SK-N-SH (cell line): ENCODE data around the gene PEX26. TPM values are rescaled to one million over a fixed set of nuclear protein-coding genes. Genes with fewer than 3 reads are reported as not detected.

Source experiments
- CTCF ChIA-PET: fragments of 300-600, 350-600 bp; formaldehyde crosslinking; extraction: SDS; loops from one replicate; lab custom pipeline; 2021; lab: Yijun Ruan, JAX
- POLR2A ChIA-PET: fragments of 350-600 bp; sonication (Branson Sonifier 250); formaldehyde crosslinking; extraction: SDS; loops from one replicate; lab custom pipeline; 2020; ENCODE audit warnings: antibody characterized with exemption, inconsistent platforms; lab: Yijun Ruan, JAX
- DNase-seq: peaks from one replicate; pipeline ENCODE4 v3.0.0; 2012
- H2AFZ ChIP-seq: fragments of 200-600 bp; sonication (generic); 2 replicates; pipeline ENCODE4 v1.8.1; 2016; ENCODE audit warnings: antibody characterized with exemption, mild to moderate bottlenecking, low read depth
- H3F3A ChIP-seq: fragments of 200-600 bp; sonication (generic); replicated peaks from 2 replicates; pipeline ENCODE3; 2016; ENCODE audit warnings: antibody characterized with exemption, mild to moderate bottlenecking; ENCODE audit not compliant: insufficient read depth
- H3K27ac ChIP-seq, 2 experiments: fragments of 200-500 bp in 1 of 2; fragments of 200-600 bp in 1 of 2; sonication (Bioruptor generic) in 1 of 2; sonication (generic), shearing (Covaris generic) in 1 of 2; 2 replicates each; pipeline versions ENCODE4 v1.5.1 to v1.6.1; 2014 to 2016; ENCODE audit warnings: low read depth in 2 of 2, inconsistent platforms in 1 of 2, low read length in 1 of 2, mild to moderate bottlenecking in 1 of 2, mixed read lengths in 1 of 2
- H3K27me3 ChIP-seq: fragments of 200-600 bp; sonication (generic), shearing (Covaris generic); 2 replicates; pipeline ENCODE4 v1.6.1; 2016; ENCODE audit warnings: mixed run types; ENCODE audit not compliant: insufficient read depth
- H3K36me3 ChIP-seq, 2 experiments: fragments of 200-500 bp in 1 of 2; fragments of 200-600 bp in 1 of 2; sonication (Bioruptor generic) in 1 of 2; sonication (generic) in 1 of 2; replicated peaks in 1 of 2; 2 replicates each; pipeline versions ENCODE3 to v1.5.1; 2014 to 2016; ENCODE audit warnings: low read length in 1 of 2, mild to moderate bottlenecking in 1 of 2; ENCODE audit not compliant: insufficient read depth in 2 of 2, control insufficient read depth in 1 of 2
- H3K4me1 ChIP-seq, 2 experiments: fragments of 200-500 bp in 1 of 2; fragments of 200-600 bp in 1 of 2; sonication (Bioruptor generic) in 1 of 2; sonication (generic), shearing (Covaris generic) in 1 of 2; 2 replicates each; pipeline versions ENCODE4 v1.5.1 to v1.6.1; 2014 to 2016; ENCODE audit warnings: low read depth in 1 of 2, low read length in 1 of 2, mixed run types in 1 of 2; ENCODE audit not compliant: insufficient read depth in 2 of 2, control insufficient read depth in 1 of 2
- H3K4me2 ChIP-seq: fragments of 200-600 bp; sonication (generic), shearing (Covaris generic); 2 replicates; pipeline ENCODE4 v1.6.1; 2017; ENCODE audit warnings: mixed run types
- H3K4me3 ChIP-seq, 2 experiments: fragments of 200-500 bp in 1 of 2; fragments of 200-600 bp in 1 of 2; sonication (Bioruptor generic) in 1 of 2; sonication (generic), shearing (Covaris generic) in 1 of 2; 2 replicates each; pipeline versions ENCODE4 v1.5.1 to v1.8.1; 2014 to 2016; ENCODE audit warnings: low read depth in 2 of 2, inconsistent platforms in 1 of 2, low read length in 1 of 2, mild to moderate bottlenecking in 1 of 2, mixed read lengths in 1 of 2, moderate library complexity in 1 of 2
- H3K79me2 ChIP-seq: fragments of 200-600 bp; sonication (generic); 2 replicates; pipeline ENCODE4 v1.8.1; 2017; ENCODE audit warnings: mild to moderate bottlenecking; ENCODE audit not compliant: insufficient read depth
- H3K9ac ChIP-seq: fragments of 200-600 bp; sonication (generic); 2 replicates; pipeline ENCODE4 v1.6.1; 2017; ENCODE audit warnings: mixed run types
- H3K9me2 ChIP-seq: fragments of 200-600 bp; sonication (generic); 2 replicates; pipeline ENCODE4 v1.6.1; 2017; ENCODE audit warnings: mixed run types
- H3K9me3 ChIP-seq: fragments of 200-600 bp; sonication (generic); 2 replicates; pipeline ENCODE4 v1.6.1; 2017; ENCODE audit warnings: mixed run types, mild to moderate bottlenecking, moderate library complexity
- H4K20me1 ChIP-seq: fragments of 200-600 bp; sonication (generic); 2 replicates; pipeline ENCODE4 v1.6.1; 2017; ENCODE audit warnings: mild to moderate bottlenecking, mixed run types; ENCODE audit not compliant: insufficient read depth
- CHD2 ChIP-seq: fragments of 150-350 bp; IDR thresholded peaks from 2 replicates; pipeline ENCODE4 v1.6.1; 2018; ENCODE audit warnings: low read length; ENCODE audit not compliant: partially characterized antibody
- ELF1 ChIP-seq: IDR thresholded peaks from 2 replicates; pipeline ENCODE4 v1.4.0; 2012
- EP300 ChIP-seq, 2 experiments: IDR thresholded peaks; 2 replicates each; pipeline versions ENCODE4 v1.4.0 to v1.6.1; 2012; ENCODE audit warnings: borderline replicate concordance in 1 of 2, low read depth in 1 of 2, low read length in 1 of 2
- FOSL2 ChIP-seq: IDR thresholded peaks from 2 replicates; pipeline ENCODE4 v1.4.0; 2012; ENCODE audit warnings: low read depth, mild to moderate bottlenecking, moderate library complexity, borderline replicate concordance
- FOXM1 ChIP-seq: IDR thresholded peaks from 2 replicates; pipeline ENCODE4 v1.4.0; 2012; ENCODE audit warnings: low read depth, mild to moderate bottlenecking
- GATA2 ChIP-seq: sonication (generic); formaldehyde crosslinking; IDR thresholded peaks from 2 replicates; pipeline ENCODE4 v1.5.0; 2020; ENCODE audit warnings: mild to moderate bottlenecking, missing genetic modification reagents
- JUND ChIP-seq: IDR thresholded peaks from 2 replicates; pipeline ENCODE4 v1.4.0; 2012
- MEF2A ChIP-seq: IDR thresholded peaks from 2 replicates; pipeline ENCODE4 v1.4.0; 2012; ENCODE audit warnings: low read depth, borderline replicate concordance
- MXI1 ChIP-seq: IDR thresholded peaks from 2 replicates; pipeline ENCODE4 v1.6.1; 2012; ENCODE audit warnings: mild to moderate bottlenecking, low read depth, low read length, improper control_type of control experiment
- NFIC ChIP-seq: IDR thresholded peaks from 2 replicates; pipeline ENCODE4 v1.4.0; 2012; ENCODE audit warnings: borderline replicate concordance
- NRF1 ChIP-seq: IDR thresholded peaks from 2 replicates; pipeline ENCODE4 v1.6.1; 2012; ENCODE audit warnings: low read depth, mild to moderate bottlenecking, low read length
- POLR2AphosphoS5 ChIP-seq: IDR thresholded peaks from 2 replicates; pipeline ENCODE4 v1.6.1; 2012; ENCODE audit warnings: low read depth, low read length
- RAD21 ChIP-seq: IDR thresholded peaks from 2 replicates; pipeline ENCODE4 v1.6.1; 2012; ENCODE audit warnings: mild to moderate bottlenecking, low read length
- RCOR1 ChIP-seq: fragments of 150-350 bp; IDR thresholded peaks from 2 replicates; pipeline ENCODE4 v1.6.1; 2017; ENCODE audit warnings: antibody characterized with exemption, low read length
- RXRA ChIP-seq: IDR thresholded peaks from 2 replicates; pipeline ENCODE4 v1.4.0; 2012; ENCODE audit warnings: low read depth, mild to moderate bottlenecking, borderline replicate concordance
- SIN3A ChIP-seq: IDR thresholded peaks from 2 replicates; pipeline ENCODE4 v1.6.1; 2012; ENCODE audit warnings: low read depth, mild to moderate bottlenecking, low read length, moderate library complexity, borderline replicate concordance
- SMC3 ChIP-seq: IDR thresholded peaks from 2 replicates; pipeline ENCODE4 v1.6.1; 2012; ENCODE audit warnings: low read depth, low read length, improper control_type of control experiment
- TAF1 ChIP-seq: IDR thresholded peaks from 2 replicates; pipeline ENCODE4 v1.6.1; 2012; ENCODE audit warnings: low read depth, mild to moderate bottlenecking, low read length, moderate library complexity, borderline replicate concordance
- TCF12 ChIP-seq: IDR thresholded peaks from 2 replicates; pipeline ENCODE4 v1.4.0; 2012
- TEAD4 ChIP-seq: IDR thresholded peaks from 2 replicates; pipeline ENCODE4 v1.4.0; 2012; ENCODE audit warnings: mild to moderate bottlenecking, borderline replicate concordance; ENCODE audit not compliant: insufficient read depth
- YY1 ChIP-seq: IDR thresholded peaks from 2 replicates; pipeline ENCODE4 v1.4.0; 2012; ENCODE audit warnings: low read depth, mild to moderate bottlenecking
- WGBS: methylation state at CpG from one replicate; pipeline ENCODE4 v1.1.6; 2017; ENCODE audit warnings: low lambda C conversion rate; 5-methylcytosine and 5-hydroxymethylcytosine counted together
- polyA plus RNA-seq, 3 experiments: library from polyadenylated mRNA; depleted of rRNA; stranded (reverse); fragments of >200 nt; gene quantifications; 2 replicates each; pipeline ENCODE4 v1.2.3, GENCODE V29; 2012
- TF ChIP-seq, protein P1 (sequence below): IDR thresholded peaks from 2 replicates; pipeline ENCODE4 v1.4.0; 2012; ENCODE audit warnings: low read depth, borderline replicate concordance
- TF ChIP-seq, protein P2 (sequence below): IDR thresholded peaks from 2 replicates; pipeline ENCODE4 v1.4.0; 2012; ENCODE audit warnings: low read depth, borderline replicate concordance
- TF ChIP-seq, protein P3 (sequence below): IDR thresholded peaks from 2 replicates; pipeline ENCODE4 v1.4.0; 2012; ENCODE audit warnings: low read depth
- TF ChIP-seq, protein P4 (sequence below): fragments of 150-350 bp; IDR thresholded peaks from 2 replicates; pipeline ENCODE4 v1.6.1; 2016; ENCODE audit warnings: mild to moderate bottlenecking, low read depth, low read length
- TF ChIP-seq, protein P5 (sequence below): fragments of 200-600 bp; sonication (generic); IDR thresholded peaks from 2 replicates; pipeline ENCODE4 v1.6.1; 2017; ENCODE audit warnings: antibody characterized with exemption, mild to moderate bottlenecking, moderate library complexity
- TF ChIP-seq, protein P6 (sequence below): IDR thresholded peaks from 2 replicates; pipeline ENCODE4; 2012

The PEX26 gene
- polyA plus RNA-seq, 1 of the 3 experiments (the other 2 are of a cell fraction): 13.0 TPM

DNA sequence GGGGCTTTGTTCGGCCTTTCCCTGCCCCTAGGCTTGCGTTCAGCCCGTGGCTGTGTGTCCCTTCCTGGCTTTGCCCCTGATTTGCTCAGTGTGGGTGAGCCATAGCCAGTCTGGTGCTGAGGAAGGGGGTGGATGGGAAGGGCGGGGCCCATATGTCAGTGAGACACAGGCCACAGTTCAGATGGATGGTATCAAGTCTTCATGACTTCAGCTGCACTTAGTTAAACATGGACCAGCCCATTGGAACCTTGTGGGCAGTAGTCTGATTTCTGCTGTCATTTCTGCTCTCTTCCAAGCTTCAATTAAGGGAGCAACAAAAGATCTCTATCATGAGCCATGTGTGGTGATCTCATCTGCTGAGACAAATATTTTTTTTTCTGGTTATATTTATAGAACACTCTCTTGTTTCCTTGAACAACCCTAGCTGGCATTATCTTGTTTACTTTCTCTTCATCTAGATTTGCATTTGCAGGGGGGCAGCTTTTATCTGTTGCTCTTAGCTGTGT lies 21.6 kb upstream of the PEX26 start:
- 9% methylated on average over 4 of the region's 4 CpGs for WGBS
- CTCF ChIA-PET: interaction anchor here (0.9 to 2.9 kb wide), 9 partner anchors 9 to 227 kb away, joined by 3 to 24 read pairs (median 3); partner anchors contain the start of gene MICAL3

More for the DNA sequence above, 21.6 kb upstream of the PEX26 start:
- Histone ChIP-seq H3K9me3 (no peaks in the 10 kb centered on the region), H3F3A (peaks cover 15% of the 10 kb centered on the region), H4K20me1 (no peaks in the 10 kb centered on the region), H2AFZ (no peak overlapping the region), H3K27me3 (no peaks in the 10 kb centered on the region), H3K9me2 (no peaks in the 10 kb centered on the region), H3K4me3 (no peak overlapping the region), H3K4me2 (peak overlapping the region; percentile 70; the same call in 1 of the 2 replicates), H3K4me1 (peaks cover 15 to 26% of the 10 kb centered on the region in 2 experiments; a peak in 3 of 4 replicates), H3K27ac (peak overlapping the region; percentile 88 to 92), H3K79me2 (no peaks in the 10 kb centered on the region), H3K36me3 (no peaks in the 10 kb centered on the region), H3K9ac (peak overlapping the region; percentile 29; the same call in 1 of the 2 replicates)
- TF ChIP-seq MEF2A (peak; percentile 98), TCF12 (peak; percentile 97), RAD21 (no peak), ELF1 (0 out of 2 replicates have a peak, but pooled peaks have one; percentile 1), EP300 (IDR thresholded peaks at IDR 0.05; ENCODE audit: borderline replicate concordance in 1 of 2, low read depth in 1 of 2, low read length in 1 of 2) (peak; percentile 75 to 93), FOXM1 (peak; percentile 64; the same call in 1 of the 2 replicates), GATA2 (CRISPR knock-in tag) (peak; percentile 69), MXI1 (peak; percentile 25; the same call in 1 of the 2 replicates), NRF1 (no peak), POLR2AphosphoS5 (peak; percentile 86), SMC3 (no peak), NFIC (peak; percentile 86), TAF1 (no peak), SIN3A (peak; percentile 85), YY1 (peak; percentile 38; the same call in 1 of the 2 replicates), CHD2 (peak; percentile 51), FOSL2 (peak; percentile 43; the same call in 1 of the 2 replicates), JUND (peak; percentile 84), RXRA (peak; percentile 71; the same call in 1 of the 2 replicates), RCOR1 (0 out of 2 replicates have a peak, but pooled peaks have one; percentile 52), TEAD4 (peak; percentile 86)
- TF ChIP-seq, protein P1, sequence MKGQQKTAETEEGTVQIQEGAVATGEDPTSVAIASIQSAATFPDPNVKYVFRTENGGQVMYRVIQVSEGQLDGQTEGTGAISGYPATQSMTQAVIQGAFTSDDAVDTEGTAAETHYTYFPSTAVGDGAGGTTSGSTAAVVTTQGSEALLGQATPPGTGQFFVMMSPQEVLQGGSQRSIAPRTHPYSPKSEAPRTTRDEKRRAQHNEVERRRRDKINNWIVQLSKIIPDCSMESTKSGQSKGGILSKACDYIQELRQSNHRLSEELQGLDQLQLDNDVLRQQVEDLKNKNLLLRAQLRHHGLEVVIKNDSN: no peak
- TF ChIP-seq, protein P2, sequence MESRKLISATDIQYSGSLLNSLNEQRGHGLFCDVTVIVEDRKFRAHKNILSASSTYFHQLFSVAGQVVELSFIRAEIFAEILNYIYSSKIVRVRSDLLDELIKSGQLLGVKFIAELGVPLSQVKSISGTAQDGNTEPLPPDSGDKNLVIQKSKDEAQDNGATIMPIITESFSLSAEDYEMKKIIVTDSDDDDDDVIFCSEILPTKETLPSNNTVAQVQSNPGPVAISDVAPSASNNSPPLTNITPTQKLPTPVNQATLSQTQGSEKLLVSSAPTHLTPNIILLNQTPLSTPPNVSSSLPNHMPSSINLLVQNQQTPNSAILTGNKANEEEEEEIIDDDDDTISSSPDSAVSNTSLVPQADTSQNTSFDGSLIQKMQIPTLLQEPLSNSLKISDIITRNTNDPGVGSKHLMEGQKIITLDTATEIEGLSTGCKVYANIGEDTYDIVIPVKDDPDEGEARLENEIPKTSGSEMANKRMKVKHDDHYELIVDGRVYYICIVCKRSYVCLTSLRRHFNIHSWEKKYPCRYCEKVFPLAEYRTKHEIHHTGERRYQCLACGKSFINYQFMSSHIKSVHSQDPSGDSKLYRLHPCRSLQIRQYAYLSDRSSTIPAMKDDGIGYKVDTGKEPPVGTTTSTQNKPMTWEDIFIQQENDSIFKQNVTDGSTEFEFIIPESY: peak; percentile 80
- TF ChIP-seq, protein P3, sequence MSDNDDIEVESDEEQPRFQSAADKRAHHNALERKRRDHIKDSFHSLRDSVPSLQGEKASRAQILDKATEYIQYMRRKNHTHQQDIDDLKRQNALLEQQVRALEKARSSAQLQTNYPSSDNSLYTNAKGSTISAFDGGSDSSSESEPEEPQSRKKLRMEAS: peak; percentile 57
- TF ChIP-seq, protein P4, sequence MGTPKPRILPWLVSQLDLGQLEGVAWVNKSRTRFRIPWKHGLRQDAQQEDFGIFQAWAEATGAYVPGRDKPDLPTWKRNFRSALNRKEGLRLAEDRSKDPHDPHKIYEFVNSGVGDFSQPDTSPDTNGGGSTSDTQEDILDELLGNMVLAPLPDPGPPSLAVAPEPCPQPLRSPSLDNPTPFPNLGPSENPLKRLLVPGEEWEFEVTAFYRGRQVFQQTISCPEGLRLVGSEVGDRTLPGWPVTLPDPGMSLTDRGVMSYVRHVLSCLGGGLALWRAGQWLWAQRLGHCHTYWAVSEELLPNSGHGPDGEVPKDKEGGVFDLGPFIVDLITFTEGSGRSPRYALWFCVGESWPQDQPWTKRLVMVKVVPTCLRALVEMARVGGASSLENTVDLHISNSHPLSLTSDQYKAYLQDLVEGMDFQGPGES: no peak
- TF ChIP-seq, protein P5, sequence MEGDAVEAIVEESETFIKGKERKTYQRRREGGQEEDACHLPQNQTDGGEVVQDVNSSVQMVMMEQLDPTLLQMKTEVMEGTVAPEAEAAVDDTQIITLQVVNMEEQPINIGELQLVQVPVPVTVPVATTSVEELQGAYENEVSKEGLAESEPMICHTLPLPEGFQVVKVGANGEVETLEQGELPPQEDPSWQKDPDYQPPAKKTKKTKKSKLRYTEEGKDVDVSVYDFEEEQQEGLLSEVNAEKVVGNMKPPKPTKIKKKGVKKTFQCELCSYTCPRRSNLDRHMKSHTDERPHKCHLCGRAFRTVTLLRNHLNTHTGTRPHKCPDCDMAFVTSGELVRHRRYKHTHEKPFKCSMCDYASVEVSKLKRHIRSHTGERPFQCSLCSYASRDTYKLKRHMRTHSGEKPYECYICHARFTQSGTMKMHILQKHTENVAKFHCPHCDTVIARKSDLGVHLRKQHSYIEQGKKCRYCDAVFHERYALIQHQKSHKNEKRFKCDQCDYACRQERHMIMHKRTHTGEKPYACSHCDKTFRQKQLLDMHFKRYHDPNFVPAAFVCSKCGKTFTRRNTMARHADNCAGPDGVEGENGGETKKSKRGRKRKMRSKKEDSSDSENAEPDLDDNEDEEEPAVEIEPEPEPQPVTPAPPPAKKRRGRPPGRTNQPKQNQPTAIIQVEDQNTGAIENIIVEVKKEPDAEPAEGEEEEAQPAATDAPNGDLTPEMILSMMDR: no peak
- TF ChIP-seq, protein P6, sequence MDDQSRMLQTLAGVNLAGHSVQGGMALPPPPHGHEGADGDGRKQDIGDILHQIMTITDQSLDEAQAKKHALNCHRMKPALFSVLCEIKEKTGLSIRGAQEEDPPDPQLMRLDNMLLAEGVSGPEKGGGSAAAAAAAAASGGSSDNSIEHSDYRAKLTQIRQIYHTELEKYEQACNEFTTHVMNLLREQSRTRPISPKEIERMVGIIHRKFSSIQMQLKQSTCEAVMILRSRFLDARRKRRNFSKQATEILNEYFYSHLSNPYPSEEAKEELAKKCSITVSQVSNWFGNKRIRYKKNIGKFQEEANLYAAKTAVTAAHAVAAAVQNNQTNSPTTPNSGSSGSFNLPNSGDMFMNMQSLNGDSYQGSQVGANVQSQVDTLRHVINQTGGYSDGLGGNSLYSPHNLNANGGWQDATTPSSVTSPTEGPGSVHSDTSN: peak; percentile 95
- peak; percentile 81 for DNase-seq
- POLR2A ChIA-PET: interaction anchor here (0.6 kb wide), 1 partner anchor 195 kb away, joined by 4 read pairs; no protein-coding TSS in a partner anchor
